Kidney capillary endothelial cell (primary cell): ENCODE results near the gene UNC80.

Experiments
- DNase-seq: peaks from one replicate; pipeline ENCODE4 v3.0.0-alpha.2; 2018; ENCODE audit warnings: low spot score

Gene UNC80

DNA sequence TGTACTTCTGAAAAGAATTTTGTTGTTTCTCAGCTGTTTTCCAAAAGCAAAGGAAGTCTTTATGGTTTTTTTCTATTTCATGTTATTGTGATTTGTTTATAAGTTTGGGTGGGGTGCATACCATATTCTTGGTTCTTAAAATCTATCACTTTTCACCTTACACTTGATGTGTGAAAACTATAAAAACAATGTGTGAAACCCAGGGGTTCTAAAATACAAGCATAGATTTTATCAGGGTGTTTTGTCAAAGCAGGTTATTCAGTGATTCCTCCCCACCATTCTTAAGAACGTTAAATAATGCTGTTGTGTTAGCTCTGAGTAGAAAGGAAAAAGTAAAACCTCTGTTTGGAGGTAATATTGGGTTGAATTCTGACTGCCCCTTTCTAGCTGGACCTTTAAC lies 248.5 kb downstream of the UNC80 start:
- DNase-seq = no peak

DNA sequence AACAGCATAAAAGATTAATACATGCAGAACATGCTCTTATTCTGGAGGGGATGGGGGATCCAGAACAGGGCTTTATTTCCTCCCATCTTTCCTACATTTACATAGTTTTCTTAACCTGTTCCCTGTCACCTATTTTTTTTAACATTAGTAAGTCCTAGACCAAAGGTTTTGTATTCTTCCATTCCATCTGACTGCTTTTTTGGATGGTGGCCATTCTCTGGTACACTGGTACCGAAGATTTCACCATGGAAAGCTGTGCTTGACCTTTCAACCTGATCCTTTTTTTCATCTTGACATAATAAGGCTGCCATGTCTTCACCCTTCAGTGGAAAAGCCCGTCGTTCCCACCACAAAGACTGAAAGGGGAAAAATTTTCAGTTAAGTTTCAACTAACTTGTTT lies 251.2 kb downstream of the UNC80 start:
- DNase-seq = no peak

DNA sequence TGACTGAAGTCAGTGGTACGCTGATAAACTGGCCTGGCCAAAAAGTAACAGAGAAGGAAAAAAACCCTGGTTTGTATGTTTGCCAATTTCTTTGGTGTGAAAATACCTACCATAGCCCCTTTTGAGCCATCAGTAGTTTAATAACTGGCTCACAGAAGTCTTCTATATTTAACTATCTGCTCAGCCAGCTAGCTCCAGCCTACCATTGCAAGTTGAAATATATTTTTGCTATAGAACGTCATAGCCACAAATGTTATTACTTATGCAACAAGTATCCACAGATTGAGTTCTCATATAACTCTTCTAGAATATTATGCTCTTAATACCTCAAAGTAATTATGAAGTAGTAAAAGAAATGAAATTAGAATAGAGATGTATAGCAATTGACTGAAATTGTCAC lies 256.0 kb downstream of the UNC80 start:
- DNase-seq = no peak

DNA sequence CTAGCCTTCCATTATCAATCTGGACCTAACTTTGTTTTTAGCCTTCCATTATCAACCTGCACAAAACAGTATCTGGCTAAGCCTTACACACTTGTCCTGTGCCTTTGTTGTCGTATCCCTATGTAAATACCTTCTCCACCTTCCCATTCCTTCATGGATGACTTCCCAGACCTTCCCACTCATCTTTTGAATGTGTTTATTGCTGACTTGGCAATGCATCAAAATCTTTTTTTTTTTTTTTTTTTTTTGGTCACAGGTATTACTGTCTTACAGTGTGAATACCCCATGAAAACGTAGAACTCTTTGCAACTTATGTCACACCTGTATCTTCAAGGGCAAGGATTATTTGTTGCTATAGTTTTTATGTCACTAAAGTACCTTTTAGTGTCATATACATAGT lies 256.5 kb downstream of the UNC80 start:
- DNase-seq = no peak

DNA sequence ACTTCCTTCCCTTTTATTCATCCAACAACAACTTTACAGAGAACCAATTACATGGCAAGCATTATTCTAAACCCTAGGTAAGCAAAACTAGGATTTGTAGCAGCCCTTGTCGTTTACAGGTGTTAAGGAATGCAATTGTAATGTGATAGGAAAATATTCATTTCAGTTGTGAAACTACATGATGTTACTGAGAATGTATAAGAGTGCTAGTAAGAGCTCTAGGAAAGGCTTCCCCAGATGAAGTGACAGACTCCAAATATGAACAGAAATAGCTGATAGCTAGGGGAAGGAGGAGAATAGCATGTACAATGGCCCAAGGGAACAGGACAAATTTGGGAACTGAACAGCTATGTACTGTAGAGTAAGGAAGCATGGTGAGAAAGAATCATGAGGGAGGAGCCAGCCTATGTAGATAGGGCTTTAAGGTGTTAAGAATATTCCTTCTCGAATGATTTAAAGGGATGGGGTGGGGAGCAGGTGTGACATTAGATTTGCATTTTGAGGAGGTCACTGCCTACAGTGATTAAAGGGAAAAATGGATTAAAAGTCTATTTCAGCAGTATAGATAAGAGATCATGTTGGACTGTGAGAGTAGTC lies 262.6 kb downstream of the UNC80 start:
- no peak for DNase-seq

DNA sequence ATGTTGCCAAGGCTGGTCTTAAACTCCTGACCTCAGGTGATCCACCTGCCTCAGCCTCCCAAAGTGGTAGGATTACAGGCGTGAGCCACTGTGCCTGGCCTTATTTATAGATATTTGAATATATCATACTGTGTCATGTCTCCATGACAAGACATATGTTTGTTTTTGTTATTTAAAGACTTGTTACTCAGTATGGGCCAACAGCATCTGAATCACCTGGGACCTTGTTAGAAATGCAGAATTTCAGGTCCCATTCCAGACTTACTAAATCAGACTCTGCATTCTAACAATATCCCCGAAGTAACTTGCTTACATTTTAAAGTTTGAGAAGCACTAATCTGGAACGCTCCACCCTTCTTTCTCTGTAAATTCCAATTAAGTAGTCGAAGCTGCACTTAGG lies 264.0 kb downstream of the UNC80 start:
- DNase-seq = no peak

DNA sequence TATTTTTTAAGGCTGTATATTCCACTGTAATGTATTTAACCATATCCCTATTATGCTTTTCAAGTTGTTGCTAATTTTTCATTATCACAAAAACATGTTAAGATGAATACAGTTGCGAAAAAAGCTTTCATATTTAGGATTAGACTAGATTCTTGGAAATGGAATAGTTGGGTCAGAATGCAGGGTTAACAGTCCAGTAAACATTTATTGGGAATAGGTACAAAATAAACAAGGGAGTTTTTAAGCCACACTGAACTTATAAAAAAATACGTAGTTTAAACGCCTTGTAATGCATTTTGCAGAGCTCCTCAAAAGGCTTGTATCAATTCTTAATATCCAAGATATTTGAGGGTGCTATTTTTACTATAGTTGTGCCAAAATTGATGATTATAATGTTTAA lies 266.4 kb downstream of the UNC80 start:
- DNase-seq = no peak

DNA sequence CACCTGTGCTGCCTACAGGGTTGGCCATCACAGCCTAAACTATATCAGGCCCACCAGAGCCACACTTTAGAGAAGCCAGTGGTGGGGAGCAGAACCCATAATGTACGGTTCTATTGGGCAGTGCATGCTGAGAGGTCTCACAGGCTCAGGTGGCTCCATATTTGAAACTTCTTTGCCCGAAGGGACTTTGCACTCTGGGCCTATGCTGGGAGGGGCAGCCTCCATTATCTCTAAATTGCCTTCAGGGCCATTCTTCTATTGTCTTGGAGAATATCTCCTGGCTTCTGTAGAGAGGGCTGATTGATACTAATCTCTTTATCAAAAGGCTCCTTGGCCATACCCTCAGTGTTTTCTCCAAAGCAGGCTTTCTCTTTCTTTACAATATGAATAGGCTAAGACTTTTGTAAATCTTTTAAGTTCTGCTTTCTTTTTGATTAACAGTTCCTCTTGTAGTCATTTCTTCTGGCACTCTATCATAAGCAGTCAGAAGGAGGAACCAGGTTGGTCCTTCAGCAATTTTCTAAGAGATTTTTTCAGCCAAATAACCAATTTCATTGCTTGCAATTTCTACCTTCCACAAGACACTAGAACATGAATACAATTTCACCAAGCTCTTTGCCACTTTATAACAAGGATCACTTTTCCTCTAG lies 275.3 kb downstream of the UNC80 start:
- DNase-seq = no peak
